Gastrocnemius medialis (tissue), 4 donors: Measurements from ENCODE around the gene SH3GL1. TPM values are rescaled to one million over a fixed set of nuclear protein-coding genes. Genes with fewer than 3 reads are reported as not detected.

ENCODE experiments used
- ATAC-seq, 2 donors: fragments of 150-250 bp; one replicate each; pipeline ENCODE4 v1.9.1; 2016
- DNase-seq, 2 donors: peaks; one replicate each; pipeline ENCODE4 v3.0.0-alpha.2; 2019
- H3K27ac ChIP-seq, 4 donors: fragments of 200-600 bp; sonication (generic); 1 replicate in 1 of 4; 2 replicates in 3 of 4; pipeline ENCODE4 v1.5.1; 2016 to 2018; ENCODE audit warnings: mild to moderate bottlenecking in 2 of 4, moderate library complexity in 1 of 4
- H3K27me3 ChIP-seq, 3 donors: fragments of 200-600 bp; sonication (generic) in 2 of 3; 1 replicate in 1 of 3; 2 replicates in 2 of 3; pipeline versions ENCODE4 v1.5.1 to v1.6.0; 2016 to 2019; ENCODE audit warnings: mild to moderate bottlenecking in 1 of 3, moderate library complexity in 1 of 3
- H3K36me3 ChIP-seq, 2 donors: fragments of 200-600 bp; sonication (generic) in 1 of 2; one replicate each; pipeline ENCODE4 v1.5.1; 2017 to 2018
- H3K4me1 ChIP-seq, 2 donors: fragments of 200-600 bp; sonication (generic) in 1 of 2; one replicate each; pipeline ENCODE4 v1.5.1; 2016 to 2017; ENCODE audit warnings: mild to moderate bottlenecking in 2 of 2
- H3K4me3 ChIP-seq, 4 donors: fragments of 200-600 bp; sonication (generic) in 3 of 4; 1 replicate in 1 of 4; 2 replicates in 3 of 4; pipeline ENCODE4 v1.5.1; 2016 to 2019; ENCODE audit warnings: mild to moderate bottlenecking in 2 of 4
- H3K9me3 ChIP-seq, 3 donors: fragments of 200-600 bp; sonication (generic) in 2 of 3; 1 replicate in 1 of 3; 2 replicates in 2 of 3; pipeline ENCODE4 v1.5.1; 2016 to 2019
- POLR2A ChIP-seq, 2 donors: fragments of 450-650 bp; IDR thresholded peaks; one replicate each; pipeline ENCODE4 v1.6.1; 2017; ENCODE audit warnings: antibody characterized with exemption in 2 of 2, mild to moderate bottlenecking in 2 of 2, moderate library complexity in 2 of 2
- in situ Hi-C, 4 donors: fragments of 200-750 bp; cut with MboI; loops; one replicate each; pipeline versions ENCODE4 v1.15.0 to v1.8.0; 2017; ENCODE audit warnings: low sequenced_read_pairs in 4 of 4
- intact Hi-C: fragments of 100-400 bp; cut with DNase I; formaldehyde crosslinking; loops from one replicate; pipeline ENCODE4 v1.15.1; 2023; ENCODE audit warnings: low total_unique reads
- total RNA-seq, 4 donors: library from RNA; depleted of rRNA; stranded (reverse); fragments of >200 nt; gene quantifications; one replicate each; pipeline versions ENCODE4 v1.1.0 to v1.2.3, GENCODE V29; 2016
- TF ChIP-seq, protein P1 (sequence below), 5 experiments: fragments of 450-650 bp in 3 of 5; fragments of 200-600 bp in 2 of 5; sonication (generic) in 2 of 5; IDR thresholded peaks in 4 of 5; conservative IDR thresholded peaks in 1 of 5; 1 replicate in 4 of 5; 2 replicates in 1 of 5; pipeline ENCODE4 v1.5.1; 2016 to 2019; ENCODE audit warnings: antibody characterized with exemption in 5 of 5, mild to moderate bottlenecking in 3 of 5, moderate library complexity in 3 of 5

The SH3GL1 gene
- total RNA-seq, 4 donors from 2014 or later, result 11.6 to 19.4 (median 15.8) TPM

DNA sequence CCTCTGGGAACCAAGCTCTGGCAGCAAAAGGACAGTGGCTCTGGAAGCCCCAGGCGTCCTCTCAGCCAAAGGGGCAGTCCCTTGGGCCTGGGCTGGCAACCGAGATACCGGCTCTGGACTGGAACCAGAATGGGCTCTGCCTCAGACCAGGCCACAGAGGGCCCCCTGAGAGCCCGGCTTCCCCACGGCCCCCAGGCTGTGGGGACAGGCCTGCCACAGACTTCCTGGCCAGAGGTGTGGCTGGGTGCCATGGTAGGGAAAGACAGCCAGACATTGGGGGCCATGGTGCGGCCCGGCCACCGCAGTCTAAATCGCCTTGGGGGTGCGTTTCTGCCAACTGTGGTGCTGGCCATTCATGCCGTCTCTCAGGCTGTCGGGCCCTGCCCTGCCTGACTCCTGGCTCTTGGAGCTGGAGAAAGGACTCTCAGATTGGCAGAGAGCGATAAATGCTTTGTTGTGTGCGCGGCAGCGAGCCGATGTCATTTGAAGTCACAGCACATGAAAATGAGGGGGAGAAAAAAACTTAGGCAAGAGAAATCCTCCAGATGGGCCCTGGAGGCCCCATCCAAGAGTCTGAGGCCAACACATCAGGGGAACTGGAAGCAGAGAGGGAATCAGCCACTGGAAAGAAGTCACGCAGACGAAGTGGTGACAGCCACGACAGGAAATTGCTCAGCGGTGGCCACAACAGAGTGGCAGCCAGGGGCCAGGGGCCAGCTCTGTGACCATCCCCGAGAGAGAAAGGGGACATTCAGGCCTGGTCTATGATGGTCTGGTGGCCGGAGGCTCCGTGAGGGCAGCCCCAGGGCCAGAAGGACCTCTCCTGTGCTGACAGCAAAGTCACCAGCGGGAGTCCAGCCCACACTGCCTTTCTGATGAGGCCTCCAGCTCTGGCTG, 26.5 kb downstream of the SH3GL1 start:
- DNase-seq (peak in 1 of 2 donors; percentile 72), ATAC-seq (peak; percentile 16 to 25)
- Histone ChIP-seq H3K27ac (peak overlapping the region; percentile 83 to 95 (median 92)), H3K36me3 (no peaks in the 10 kb centered on the region), H3K4me1 (peaks cover 100% of the 10 kb centered on the region in 2 donors), H3K4me3 (peak overlapping the region in 2 of 4 donors; percentile 4 to 21), H3K9me3 (no peaks in the 10 kb centered on the region), H3K27me3 (no peaks in the 10 kb centered on the region)
- no peak for TF ChIP-seq POLR2A (IDR thresholded peaks at IDR 0.05)
- TF ChIP-seq, protein P1, sequence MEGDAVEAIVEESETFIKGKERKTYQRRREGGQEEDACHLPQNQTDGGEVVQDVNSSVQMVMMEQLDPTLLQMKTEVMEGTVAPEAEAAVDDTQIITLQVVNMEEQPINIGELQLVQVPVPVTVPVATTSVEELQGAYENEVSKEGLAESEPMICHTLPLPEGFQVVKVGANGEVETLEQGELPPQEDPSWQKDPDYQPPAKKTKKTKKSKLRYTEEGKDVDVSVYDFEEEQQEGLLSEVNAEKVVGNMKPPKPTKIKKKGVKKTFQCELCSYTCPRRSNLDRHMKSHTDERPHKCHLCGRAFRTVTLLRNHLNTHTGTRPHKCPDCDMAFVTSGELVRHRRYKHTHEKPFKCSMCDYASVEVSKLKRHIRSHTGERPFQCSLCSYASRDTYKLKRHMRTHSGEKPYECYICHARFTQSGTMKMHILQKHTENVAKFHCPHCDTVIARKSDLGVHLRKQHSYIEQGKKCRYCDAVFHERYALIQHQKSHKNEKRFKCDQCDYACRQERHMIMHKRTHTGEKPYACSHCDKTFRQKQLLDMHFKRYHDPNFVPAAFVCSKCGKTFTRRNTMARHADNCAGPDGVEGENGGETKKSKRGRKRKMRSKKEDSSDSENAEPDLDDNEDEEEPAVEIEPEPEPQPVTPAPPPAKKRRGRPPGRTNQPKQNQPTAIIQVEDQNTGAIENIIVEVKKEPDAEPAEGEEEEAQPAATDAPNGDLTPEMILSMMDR (IDR thresholded peaks at IDR 0.05 in 4 of 5, conservative IDR thresholded peaks at IDR 0.05 in 1 of 5), result no peak
- in situ Hi-C loops (no loop called here), intact Hi-C loops (loop anchor here (2.0 kb wide), 1 partner anchor 17 kb away; no protein-coding TSS in a partner anchor)

DNA sequence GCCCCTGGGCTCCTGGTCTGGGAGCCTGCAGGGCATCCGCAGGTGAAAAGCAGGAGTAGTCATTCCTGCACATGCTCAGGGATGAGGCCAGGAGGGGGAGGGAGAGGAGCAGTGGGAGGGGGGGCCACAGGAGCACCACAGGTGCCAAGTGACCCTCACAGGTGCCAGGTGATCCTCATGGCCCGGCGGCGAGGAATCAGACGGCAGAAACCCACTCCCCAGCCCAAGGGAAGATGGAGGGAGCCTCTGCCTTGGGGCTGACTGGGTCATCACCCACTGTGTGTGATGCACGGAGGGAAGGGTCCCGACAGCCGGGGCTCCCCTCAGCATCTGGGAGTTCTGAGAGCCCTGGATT, 27.4 kb downstream of the SH3GL1 start:
- TF ChIP-seq, protein P1 (IDR thresholded peaks at IDR 0.05 in 4 of 5, conservative IDR thresholded peaks at IDR 0.05 in 1 of 5), result no peak
- no peak for TF ChIP-seq POLR2A (IDR thresholded peaks at IDR 0.05)
- no peak for DNase-seq
- ATAC-seq, result no peak
- H3K4me1 ChIP-seq, result peaks cover 100% of the 10 kb centered on the region in 2 donors
- H3K36me3 ChIP-seq, result no peaks in the 10 kb centered on the region
- peak overlapping the region; percentile 83 to 95 (median 92) for H3K27ac ChIP-seq
- no peaks in the 10 kb centered on the region for H3K9me3 ChIP-seq
- in situ Hi-C loops (no loop called here), intact Hi-C loops (no loop called here)
- H3K27me3 ChIP-seq, result no peaks in the 10 kb centered on the region
- no peak overlapping the region for H3K4me3 ChIP-seq

DNA sequence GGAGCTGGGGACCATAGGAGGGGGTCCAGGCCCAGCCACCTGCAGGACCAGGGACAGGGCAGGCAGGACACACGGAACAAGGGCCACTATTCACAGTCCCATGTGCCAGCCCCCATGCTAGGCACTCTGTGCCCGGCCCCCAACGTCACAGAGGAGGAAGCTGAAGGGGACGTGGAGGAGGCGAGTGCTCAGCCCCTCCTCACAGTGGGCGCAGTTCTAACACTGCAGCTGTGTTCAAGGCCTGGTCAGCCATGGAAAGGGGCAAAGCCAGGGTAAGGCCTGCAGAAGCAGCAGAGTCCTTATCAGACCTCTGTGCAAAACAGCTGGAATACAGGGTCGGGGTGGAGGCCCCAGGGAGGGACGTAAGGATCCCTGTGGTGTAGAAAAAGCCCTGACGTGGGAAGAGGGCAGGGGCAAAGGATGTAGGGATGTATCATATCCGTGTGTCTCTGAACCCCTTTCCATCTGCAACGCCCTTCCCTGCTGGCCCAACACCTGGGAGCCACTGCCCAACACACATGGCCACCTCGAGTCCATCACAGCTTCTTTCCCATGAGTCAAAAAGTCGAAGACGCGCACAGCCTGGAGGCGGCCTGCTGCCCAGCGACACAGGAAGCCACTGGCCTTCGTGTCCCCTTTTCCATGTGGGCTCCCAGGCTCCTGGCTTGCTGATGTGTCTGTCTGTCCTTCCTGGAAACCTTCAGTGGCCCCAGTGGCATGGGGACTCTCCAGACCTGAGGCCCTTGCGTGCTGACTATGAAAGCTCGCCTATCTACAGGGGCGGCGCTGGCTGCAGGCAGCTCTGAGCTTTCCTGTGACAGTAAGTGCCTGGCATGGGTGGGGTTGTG, 28.0 kb downstream of the SH3GL1 start:
- H3K36me3 ChIP-seq, result no peaks in the 10 kb centered on the region
- H3K9me3 ChIP-seq, result no peaks in the 10 kb centered on the region
- H3K4me3 ChIP-seq, result no peak overlapping the region
- in situ Hi-C loops, result no loop called here
- no peak for ATAC-seq
- no peak for DNase-seq
- intact Hi-C loops, result no loop called here
- TF ChIP-seq, protein P1 (IDR thresholded peaks at IDR 0.05 in 4 of 5, conservative IDR thresholded peaks at IDR 0.05 in 1 of 5), result no peak
- no peak for TF ChIP-seq POLR2A (IDR thresholded peaks at IDR 0.05)
- peak overlapping the region; percentile 83 to 95 (median 92) for H3K27ac ChIP-seq
- peaks cover 99 to 100% of the 10 kb centered on the region in 2 donors for H3K4me1 ChIP-seq
- H3K27me3 ChIP-seq, result no peaks in the 10 kb centered on the region

DNA sequence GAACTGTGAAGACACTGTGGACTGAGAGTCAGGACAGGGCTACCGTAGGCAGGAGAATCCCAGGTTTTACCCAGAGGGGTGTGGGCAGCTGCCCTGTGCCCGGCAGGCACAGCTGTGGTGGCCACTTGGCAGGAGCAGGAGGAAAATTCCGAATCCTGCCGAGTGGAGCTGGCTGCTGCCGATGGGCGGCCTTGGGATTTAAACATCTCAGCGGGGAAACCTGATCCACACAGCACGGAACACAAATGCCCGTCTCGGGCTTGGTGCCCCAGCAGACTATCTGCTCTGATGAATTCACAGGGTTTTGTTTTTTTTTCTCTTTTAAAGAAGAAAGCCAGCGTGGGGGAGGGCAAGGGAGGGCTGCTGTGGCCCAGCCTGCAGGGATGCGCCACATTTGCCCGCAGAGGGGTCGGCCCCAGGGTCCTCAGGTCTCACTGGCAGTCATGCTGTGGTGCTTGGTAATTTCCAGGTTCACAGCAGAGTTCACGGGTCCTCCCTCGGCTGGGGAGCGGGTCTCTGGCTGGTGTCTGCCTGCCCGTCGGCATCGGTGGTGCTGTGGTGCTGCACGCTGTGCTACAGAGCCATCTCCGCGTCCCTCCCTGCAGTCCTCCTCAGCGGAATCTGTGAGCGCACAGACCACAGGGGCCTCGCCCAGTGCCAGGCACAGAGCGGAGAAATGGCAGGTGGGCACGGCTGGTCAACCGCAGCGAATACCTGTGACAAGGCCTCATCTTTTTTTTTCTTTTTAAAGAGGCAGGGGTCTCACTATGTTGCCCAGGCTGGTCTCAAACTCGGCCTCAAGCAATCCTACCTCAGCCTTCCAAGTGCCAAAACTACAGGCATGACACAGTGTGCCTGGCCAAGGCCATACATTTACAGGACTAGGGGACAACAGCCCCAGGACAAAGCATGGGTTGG, 28.8 kb downstream of the SH3GL1 start:
- ATAC-seq (peak; percentile 55), DNase-seq (peak; percentile 78 to 85)
- in situ Hi-C loops, result no loop called here
- H3K4me3 ChIP-seq, result peak overlapping the region in 1 of 4 donors; percentile 2
- peak in 1 of 2 donors; percentile 16 for TF ChIP-seq POLR2A (IDR thresholded peaks at IDR 0.05)
- TF ChIP-seq, protein P1 (IDR thresholded peaks at IDR 0.05 in 4 of 5, conservative IDR thresholded peaks at IDR 0.05 in 1 of 5), result peak in 1 of 5 experiments; percentile 18
- no peaks in the 10 kb centered on the region for H3K9me3 ChIP-seq
- peaks cover 90 to 98% of the 10 kb centered on the region in 2 donors for H3K4me1 ChIP-seq
- H3K36me3 ChIP-seq, result peaks cover 0 to under 1% of the 10 kb centered on the region in 2 donors
- intact Hi-C loops, result loop anchor here (2.0 kb wide), 1 partner anchor 29 kb away; the partner anchor contains the start of gene MPND
- peak overlapping the region; percentile 83 to 95 (median 92) for H3K27ac ChIP-seq
- no peaks in the 10 kb centered on the region for H3K27me3 ChIP-seq
